KMS-11 (cell line): Measurements from ENCODE around the gene UGT1A8.

Source experiments
- H2AFZ ChIP-seq: fragments of 200-600 bp; sonication (generic); 2 replicates; pipeline ENCODE4 v1.6.1; 2016; ENCODE audit warnings: antibody characterized with exemption, mixed run types, low read depth
- H3K27ac ChIP-seq: fragments of 200-600 bp; sonication (generic); 2 replicates; pipeline ENCODE4 v1.6.1; 2016; ENCODE audit warnings: mild to moderate bottlenecking, mixed run types
- H3K27me3 ChIP-seq: fragments of 200-600 bp; sonication (generic); 2 replicates; pipeline ENCODE4 v1.6.1; 2017; ENCODE audit warnings: mild to moderate bottlenecking, low read depth, mixed run types, moderate library complexity; ENCODE audit not compliant: insufficient read depth
- H3K36me3 ChIP-seq: fragments of 200-600 bp; sonication (generic); 2 replicates; pipeline ENCODE4 v1.6.1; 2017; ENCODE audit warnings: mild to moderate bottlenecking, mixed run types; ENCODE audit not compliant: insufficient read depth
- H3K4me1 ChIP-seq: fragments of 200-600 bp; sonication (generic); 2 replicates; pipeline ENCODE4 v1.6.1; 2016; ENCODE audit warnings: mild to moderate bottlenecking, low read depth, mixed run types; ENCODE audit not compliant: poor library complexity, severe bottlenecking
- H3K4me2 ChIP-seq: fragments of 200-600 bp; sonication (generic); 2 replicates; pipeline ENCODE4 v1.7.0; 2016; ENCODE audit warnings: mild to moderate bottlenecking, mixed run types
- H3K4me3 ChIP-seq: fragments of 200-600 bp; sonication (generic); IDR thresholded peaks from 2 replicates; pipeline ENCODE4 v1.6.1; 2017; ENCODE audit warnings: low read depth, low read length, mixed read lengths; ENCODE audit not compliant: insufficient read depth
- H3K79me2 ChIP-seq: fragments of 200-600 bp; sonication (generic); 2 replicates; pipeline ENCODE4 v1.6.1; 2016; ENCODE audit warnings: low read depth, mixed run types; ENCODE audit not compliant: insufficient read depth
- H3K9ac ChIP-seq: fragments of 200-600 bp; sonication (generic); 2 replicates; pipeline ENCODE4 v1.6.1; 2016; ENCODE audit warnings: mild to moderate bottlenecking, mixed run types
- H4K20me1 ChIP-seq: fragments of 200-600 bp; sonication (generic); 2 replicates; pipeline ENCODE4 v1.6.1; 2016; ENCODE audit warnings: mild to moderate bottlenecking, mixed run types; ENCODE audit not compliant: insufficient read depth
- CTCF ChIP-seq: fragments of 200-600 bp; sonication (generic); conservative IDR thresholded peaks from 2 replicates; pipeline ENCODE4 v1.6.1; 2017; ENCODE audit warnings: low read depth, mild to moderate bottlenecking, antibody characterized with exemption, low read length, moderate library complexity, mixed read lengths

The UGT1A8 gene

GRCh38 chr2:233674995-233675394 lies 57.6 kb downstream of the UGT1A8 start:
- no peak overlapping the region for H2AFZ ChIP-seq
- H4K20me1 ChIP-seq = no peaks in the 10 kb centered on the region
- H3K79me2 ChIP-seq = no peaks in the 10 kb centered on the region
- no peaks in the 10 kb centered on the region for H3K36me3 ChIP-seq
- TF ChIP-seq CTCF = no peak
- no peak overlapping the region for H3K9ac ChIP-seq
- H3K4me3 ChIP-seq = no peak overlapping the region
- no peak overlapping the region for H3K4me2 ChIP-seq
- no peaks in the 10 kb centered on the region for H3K27me3 ChIP-seq
- H3K27ac ChIP-seq = no peak overlapping the region
- no peaks in the 10 kb centered on the region for H3K4me1 ChIP-seq

GRCh38 chr2:233676046-233676445 lies 58.6 kb downstream of the UGT1A8 start:
- no peaks in the 10 kb centered on the region for H3K4me1 ChIP-seq
- H3K79me2 ChIP-seq = no peaks in the 10 kb centered on the region
- no peaks in the 10 kb centered on the region for H3K27me3 ChIP-seq
- no peaks in the 10 kb centered on the region for H4K20me1 ChIP-seq
- no peak for TF ChIP-seq CTCF
- no peak overlapping the region for H3K4me2 ChIP-seq
- H3K27ac ChIP-seq = no peak overlapping the region
- no peak overlapping the region for H3K9ac ChIP-seq
- no peaks in the 10 kb centered on the region for H3K36me3 ChIP-seq
- no peak overlapping the region for H3K4me3 ChIP-seq
- H2AFZ ChIP-seq = no peak overlapping the region

- no peak for TF ChIP-seq CTCF
Observed at GRCh38 chr2:233679196-233679595, 61.8 kb downstream of the UGT1A8 start.

GRCh38 chr2:233680361-233681045 lies 63.1 kb downstream of the UGT1A8 start:
- no peak for TF ChIP-seq CTCF
- Histone ChIP-seq H4K20me1 (no peaks in the 10 kb centered on the region), H3K4me2 (no peak overlapping the region), H3K4me1 (no peaks in the 10 kb centered on the region), H3K36me3 (no peaks in the 10 kb centered on the region), H3K79me2 (no peaks in the 10 kb centered on the region), H3K27me3 (no peaks in the 10 kb centered on the region; the same call in 1 of the 2 replicates), H3K4me3 (no peak overlapping the region), H3K27ac (no peak overlapping the region), H3K9ac (no peak overlapping the region), H2AFZ (no peak overlapping the region)

More at GRCh38 chr2:233679196-233679595, 61.8 kb downstream of the UGT1A8 start:
- Histone ChIP-seq H3K27me3 (no peaks in the 10 kb centered on the region), H3K4me1 (no peaks in the 10 kb centered on the region), H4K20me1 (no peaks in the 10 kb centered on the region), H3K27ac (no peak overlapping the region), H3K36me3 (no peaks in the 10 kb centered on the region), H3K79me2 (no peaks in the 10 kb centered on the region), H2AFZ (no peak overlapping the region), H3K4me2 (no peak overlapping the region), H3K4me3 (no peak overlapping the region), H3K9ac (no peak overlapping the region)
